Heart right ventricle (tissue), 16 donors: ENCODE measurements around the gene ITGAD. TPM values are rescaled to one million over a fixed set of nuclear protein-coding genes. Genes with fewer than 3 reads are reported as not detected.
A peak's percentile ranks its signal among the peaks of the same experiment; 100 is the strongest.

Experiments
- ATAC-seq, 8 donors: fragments of 200-7000 bp; cut with Tn5 transposase; one replicate each; pipeline ENCODE4 v1.9.1; 2020; ENCODE audit warnings: mild to moderate bottlenecking in 8 of 8, moderate library complexity in 8 of 8, moderate number of reproducible peaks in 1 of 8
- DNase-seq, 2 donors: peaks; one replicate each; pipeline ENCODE4 v3.0.0-alpha.2; 2020
- H3K27ac ChIP-seq, 10 donors: fragments of 200-600 bp; sonication (generic) in 2 of 10; one replicate each; pipeline versions ENCODE4 v1.5.0 to v1.8.0; 2020 to 2022; ENCODE audit warnings: mild to moderate bottlenecking in 3 of 10
- H3K27me3 ChIP-seq, 7 donors: fragments of 200-600 bp; one replicate each; pipeline ENCODE4 v1.8.0; 2021 to 2022; ENCODE audit warnings: mild to moderate bottlenecking in 2 of 7
- H3K36me3 ChIP-seq, 9 donors: fragments of 200-600 bp; sonication (generic) in 1 of 9; one replicate each; pipeline versions ENCODE4 v1.5.0 to v1.8.0; 2020 to 2022; ENCODE audit warnings: mild to moderate bottlenecking in 2 of 9
- H3K4me1 ChIP-seq, 9 donors: fragments of 200-600 bp; sonication (generic) in 1 of 9; one replicate each; pipeline versions ENCODE4 v1.5.0 to v1.8.0; 2020 to 2022; ENCODE audit warnings: mild to moderate bottlenecking in 4 of 9
- H3K4me3 ChIP-seq, 10 donors: fragments of 200-600 bp; sonication (generic) in 2 of 10; one replicate each; pipeline versions ENCODE4 v1.5.0 to v1.8.0; 2020 to 2022; ENCODE audit warnings: mild to moderate bottlenecking in 7 of 10, moderate library complexity in 2 of 10
- H3K9me3 ChIP-seq, 11 donors: fragments of 200-600 bp in 10 of 11; sonication (generic) in 2 of 11; one replicate each; pipeline versions ENCODE4 v1.5.0 to v1.8.0; 2013 to 2022; ENCODE audit warnings: mild to moderate bottlenecking in 2 of 11, control low read depth in 1 of 11, moderate library complexity in 1 of 11
- CTCF ChIP-seq, 9 donors: fragments of 200-600 bp; sonication (generic) in 2 of 9; IDR thresholded peaks; one replicate each; pipeline versions ENCODE4 v1.5.0 to v1.8.0; 2021 to 2022; ENCODE audit warnings: antibody characterized with exemption in 9 of 9, mild to moderate bottlenecking in 5 of 9, moderate library complexity in 1 of 9
- WGBS, 2 donors: extraction: QIAGEN DNeasy Blood & Tissue Kit; methylation state at CpG; one replicate each; pipeline ENCODE4 v1.1.7; 2013; ENCODE audit warnings: inconsistent platforms in 1 of 2; 5-methylcytosine and 5-hydroxymethylcytosine counted together
- intact Hi-C, 10 donors: fragments of 100-400 bp; cut with DNase I; formaldehyde crosslinking; loops; one replicate each; pipeline versions ENCODE4 v1.11.1 to v1.14.2; 2022
- polyA plus RNA-seq, 2 donors: library from polyadenylated mRNA; stranded (reverse); fragments of 200-250 nt; gene quantifications; one replicate each; pipeline ENCODE4 v1.2.3, GENCODE V29; 2013
- total RNA-seq, 10 donors: library from RNA; stranded (reverse); fragmentation: NEBNext Ultra II Directional in 3 of 10; extraction: Animal tissue kit (Norgen Biotek cat#: 25700) in 3 of 10; gene quantifications; one replicate each; pipeline versions ENCODE4 v1.2.1 to v1.2.4, GENCODE V29; 2021 to 2023
- donor health status: Arrhythmogenic right ventricular cardiomyopathy.
- donor health status: ischemic (EF 13 %, LVEDD 7.1; RV severe dilation, severe dysfunction).
- donor health status: healthy with polysubstance abuse.
- donor health status: DM: no; HTN: yes; CAD: no.
- donor health status: DM: no; HTN: no; CAD: no.
- donor health status: ischemic (EF 25% LVEDD 6.9; RV normal size, moderate dysfunction).
- donor health status: ischemic (EF 25% LVEDD 5.7; RV mildly dilated, moderate dysfunction).
- donor health status: healthy.
- donor health status: DM: yes; HTN: yes; CAD: no.
- donor health status: Ischemic cardiomyopathy.
- donor health status: ischemic (EF 35%, LVEDD 5.7; RV mildly dilated, moderate dysfunction).
- donor health status: nonischemic (EF 11% LVEDD 7.7; RV severe dilation, severe dysfunction).
- donor health status: DM: yes; HTN: yes; CAD: no.
- donor health status: PGD.
- donor health status: ischemic (EF 29% LVEDD 5.4; RV normal size, mild dysfunction).
- donor health status: nonischemic (EF 23%, LVEDD 6.1; RV moderate dilation, normal function).

The ITGAD gene
- total and polyA plus RNA-seq, 12 donors, result 0.01 to 0.39 TPM; not detected in 10

- intact Hi-C loops, result no loop called here
- H3K9me3 ChIP-seq, result no peaks in the 10 kb centered on the region
- no peak overlapping the region for H3K4me3 ChIP-seq
- peaks cover 0 to 35% (median 0%) of the 10 kb centered on the region in 9 donors for H3K36me3 ChIP-seq
- peaks cover 0 to 10% (median 0%) of the 10 kb centered on the region in 9 donors for H3K4me1 ChIP-seq
- H3K27me3 ChIP-seq, result peaks cover 0 to 39% (median 4%) of the 10 kb centered on the region in 7 donors
- TF ChIP-seq CTCF (IDR thresholded peaks at IDR 0.05), result peak; percentile 17 to 85 (median 64)
- no peak overlapping the region for H3K27ac ChIP-seq
- ATAC-seq (peak; percentile 75 to 90 (median 88)), DNase-seq (peak; percentile 62 to 67)
- WGBS, 2 donors, result 19 to 22% methylated on average over 14 of the region's 14 CpGs
These were observed 10.5 kb upstream of the ITGAD start for GRCh38 chr16:31382485-31383161.

GRCh38 chr16:31385680-31386079 lies 7.5 kb upstream of the ITGAD start:
- ATAC-seq (no peak), DNase-seq (no peak)
- peaks cover 0 to 8% (median 0%) of the 10 kb centered on the region in 9 donors for H3K36me3 ChIP-seq
- no peaks in the 10 kb centered on the region for H3K9me3 ChIP-seq
- H3K27ac ChIP-seq, result no peak overlapping the region
- TF ChIP-seq CTCF (IDR thresholded peaks at IDR 0.05), result no peak
- WGBS, 2 donors, result 84% methylated on average over 4 of the region's 4 CpGs
- intact Hi-C loops, result no loop called here
- no peak overlapping the region for H3K4me3 ChIP-seq
- peaks cover 0 to 53% (median 16%) of the 10 kb centered on the region in 7 donors for H3K27me3 ChIP-seq
- H3K4me1 ChIP-seq, result peaks cover 0 to 10% (median 0%) of the 10 kb centered on the region in 9 donors

GRCh38 chr16:31386157-31386984 lies 6.8 kb upstream of the ITGAD start:
- H3K4me1 ChIP-seq, result peaks cover 0 to 17% (median 0%) of the 10 kb centered on the region in 9 donors
- 44 to 49% methylated on average over 6 of the region's 6 CpGs for WGBS, 2 donors
- peaks cover 0 to 53% (median 16%) of the 10 kb centered on the region in 7 donors for H3K27me3 ChIP-seq
- DNase-seq, result no peak
- no peak for TF ChIP-seq CTCF (IDR thresholded peaks at IDR 0.05)
- H3K9me3 ChIP-seq, result no peaks in the 10 kb centered on the region
- H3K27ac ChIP-seq, result no peak overlapping the region
- H3K36me3 ChIP-seq, result peaks cover 0 to 1% (median 0%) of the 10 kb centered on the region in 9 donors
- no peak overlapping the region for H3K4me3 ChIP-seq
- peak in 2 of 8 donors; percentile 32 to 51 for ATAC-seq
- intact Hi-C loops, result no loop called here

GRCh38 chr16:31388535-31388934 lies 4.6 kb upstream of the ITGAD start:
- DNase-seq (no peak), ATAC-seq (no peak)
- Histone ChIP-seq H3K4me3 (no peak overlapping the region), H3K27me3 (peaks cover 0 to 42% (median 17%) of the 10 kb centered on the region in 7 donors), H3K27ac (no peak overlapping the region), H3K9me3 (no peaks in the 10 kb centered on the region), H3K36me3 (no peaks in the 10 kb centered on the region), H3K4me1 (peaks cover 0 to 15% (median 0%) of the 10 kb centered on the region in 9 donors)
- intact Hi-C loops, result no loop called here
- WGBS, 2 donors, result 54 to 69% methylated on average over 2 of the region's 2 CpGs
- no peak for TF ChIP-seq CTCF (IDR thresholded peaks at IDR 0.05)
